OCI-LY1 (cell line): Measurements from ENCODE around the gene WDR82.

Source experiments
- H2AFZ ChIP-seq: fragments of 200-600 bp; sonication (generic), shearing (Covaris generic); 2 replicates; pipeline ENCODE4 v1.6.0; 2014; ENCODE audit warnings: antibody characterized with exemption, mild to moderate bottlenecking, low read length
- H3F3A ChIP-seq: fragments of 200-600 bp; sonication (generic), shearing (Covaris generic); 2 replicates; pipeline ENCODE4 v1.6.0; 2014; ENCODE audit warnings: mild to moderate bottlenecking, antibody characterized with exemption, low read length, moderate library complexity; ENCODE audit not compliant: insufficient read depth
- H3K27ac ChIP-seq: fragments of 200-600 bp; sonication (generic); 2 replicates; pipeline ENCODE4 v1.5.1; 2014; ENCODE audit warnings: low read length, mixed run types, mild to moderate bottlenecking, low read depth; ENCODE audit not compliant: poor library complexity, severe bottlenecking
- H3K27me3 ChIP-seq: fragments of 200-600 bp; sonication (generic); 2 replicates; pipeline ENCODE4 v1.6.0; 2014; ENCODE audit warnings: antibody characterized with exemption, mild to moderate bottlenecking, low read length, moderate library complexity; ENCODE audit not compliant: insufficient read depth
- H3K36me3 ChIP-seq: fragments of 200-600 bp; sonication (generic); 2 replicates; pipeline ENCODE4 v1.6.1; 2014; ENCODE audit warnings: mild to moderate bottlenecking, antibody characterized with exemption, low read length, moderate library complexity, mixed read lengths; ENCODE audit not compliant: insufficient read depth
- H3K4me1 ChIP-seq: fragments of 200-600 bp; sonication (generic); 2 replicates; pipeline ENCODE4 v1.5.1; 2014; ENCODE audit warnings: mild to moderate bottlenecking, low read length, moderate library complexity; ENCODE audit not compliant: insufficient read depth, severe bottlenecking
- H3K4me2 ChIP-seq: fragments of 200-600 bp; sonication (generic), shearing (Covaris generic); 2 replicates; pipeline ENCODE4 v1.6.1; 2014; ENCODE audit warnings: low read length
- H3K4me3 ChIP-seq: fragments of 200-600 bp; sonication (generic); 2 replicates; pipeline ENCODE4 v1.5.1; 2014; ENCODE audit warnings: low read length, low read depth, mild to moderate bottlenecking, mixed read lengths; ENCODE audit not compliant: poor library complexity, severe bottlenecking
- H3K79me2 ChIP-seq: fragments of 200-600 bp; shearing (Covaris generic); 2 replicates; pipeline ENCODE4 v1.6.1; 2016; ENCODE audit warnings: mixed run types, low read length, mixed read lengths; ENCODE audit not compliant: insufficient read depth
- H3K9ac ChIP-seq: fragments of 200-600 bp; sonication (generic), shearing (Covaris generic); 2 replicates; pipeline ENCODE4 v1.6.1; 2014; ENCODE audit warnings: mild to moderate bottlenecking, low read length, mixed read lengths
- H3K9me2 ChIP-seq: fragments of 200-600 bp; sonication (generic), shearing (Covaris generic); 2 replicates; pipeline ENCODE4 v1.6.1; 2014; ENCODE audit warnings: low read depth, mild to moderate bottlenecking, low read length, mixed read lengths
- H3K9me3 ChIP-seq: fragments of 200-600 bp; shearing (Covaris generic); 2 replicates; pipeline ENCODE4 v1.6.1; 2014; ENCODE audit warnings: low read length, mixed read lengths
- H4K20me1 ChIP-seq: fragments of 200-600 bp; sonication (generic), shearing (Covaris generic); 2 replicates; pipeline ENCODE4 v1.6.0; 2016; ENCODE audit warnings: mild to moderate bottlenecking, low read length; ENCODE audit not compliant: insufficient read depth
- EZH2 ChIP-seq: fragments of 200-600 bp; sonication (generic), shearing (Covaris generic); IDR thresholded peaks from 2 replicates; pipeline ENCODE4 v1.8.0; 2017; ENCODE audit warnings: borderline replicate concordance, mixed run types, mild to moderate bottlenecking, antibody characterized with exemption, low read length, moderate library complexity, mixed read lengths
- TF ChIP-seq, protein P1 (sequence below): fragments of 200-600 bp; sonication (generic), shearing (Covaris generic); IDR thresholded peaks from 2 replicates; pipeline ENCODE4 v1.5.1; 2017; ENCODE audit warnings: mild to moderate bottlenecking, antibody characterized with exemption, low read length, moderate library complexity, mixed read lengths

WDR82 gene

DNA sequence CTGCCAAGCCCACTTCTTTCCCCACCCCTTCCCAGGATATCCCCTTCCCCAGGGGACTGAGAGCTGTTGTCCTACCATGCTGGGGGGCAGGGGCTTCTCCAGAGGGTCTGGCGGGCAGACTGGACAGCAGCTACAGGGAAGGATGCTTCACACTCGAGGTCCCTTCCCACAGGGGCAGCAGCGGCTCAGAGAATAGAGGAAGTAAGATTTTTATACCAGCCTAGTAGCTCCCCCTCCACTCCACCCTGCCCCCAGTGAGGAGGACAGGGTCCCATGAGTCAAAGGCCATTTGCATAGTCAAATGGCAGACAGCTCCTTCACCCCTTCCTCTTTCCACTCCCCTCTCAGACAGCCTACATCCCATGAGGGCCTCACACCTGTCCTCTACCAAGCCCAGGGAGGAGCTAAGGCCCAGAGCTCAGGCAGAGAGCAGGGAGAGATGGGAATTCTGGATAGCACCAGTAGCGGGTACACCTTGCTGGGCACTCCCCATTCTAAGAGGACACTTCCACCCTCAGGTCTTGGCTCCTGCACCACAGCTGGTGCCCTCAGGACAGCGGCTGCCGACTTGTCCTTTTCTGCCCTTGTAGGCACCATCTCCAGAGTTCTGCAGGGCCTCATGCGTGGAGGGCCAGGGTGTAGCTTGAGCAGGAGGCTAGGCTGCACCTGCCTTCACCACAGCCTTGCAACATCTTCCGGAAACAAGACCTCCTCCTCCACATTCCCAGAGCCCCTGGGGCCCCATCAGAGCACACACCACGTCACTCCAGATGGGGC lies 52.8 kb downstream of the WDR82 start, which contains the start of gene TLR9:
TLR9 (minus strand) TSS at position 194 of the 777 bp plus-strand sequence; CDS start at position 78, 116 bp downstream.
- Histone ChIP-seq H3K4me3 (peak within 1 kb of the TSS; percentile 64), H3K27ac (peak within 1 kb of the TSS; percentile 92), H3K27me3 (no peaks in the 10 kb centered on the region), H4K20me1 (no peaks in the 10 kb centered on the region), H3K9me3 (no peaks in the 10 kb centered on the region), H3K79me2 (peaks cover 6% of the 10 kb centered on the region; the same call in 1 of the 2 replicates), H3F3A (no peaks in the 10 kb centered on the region), H3K9me2 (no peaks in the 10 kb centered on the region), H2AFZ (no peak within 1 kb of the TSS), H3K9ac (peak within 1 kb of the TSS; percentile 68), H3K4me2 (peak within 1 kb of the TSS; percentile 71), H3K4me1 (peaks cover 43% of the 10 kb centered on the region), H3K36me3 (peaks cover 50% of the 10 kb centered on the region; the same call in 1 of the 2 replicates)
- TF ChIP-seq, protein P1, sequence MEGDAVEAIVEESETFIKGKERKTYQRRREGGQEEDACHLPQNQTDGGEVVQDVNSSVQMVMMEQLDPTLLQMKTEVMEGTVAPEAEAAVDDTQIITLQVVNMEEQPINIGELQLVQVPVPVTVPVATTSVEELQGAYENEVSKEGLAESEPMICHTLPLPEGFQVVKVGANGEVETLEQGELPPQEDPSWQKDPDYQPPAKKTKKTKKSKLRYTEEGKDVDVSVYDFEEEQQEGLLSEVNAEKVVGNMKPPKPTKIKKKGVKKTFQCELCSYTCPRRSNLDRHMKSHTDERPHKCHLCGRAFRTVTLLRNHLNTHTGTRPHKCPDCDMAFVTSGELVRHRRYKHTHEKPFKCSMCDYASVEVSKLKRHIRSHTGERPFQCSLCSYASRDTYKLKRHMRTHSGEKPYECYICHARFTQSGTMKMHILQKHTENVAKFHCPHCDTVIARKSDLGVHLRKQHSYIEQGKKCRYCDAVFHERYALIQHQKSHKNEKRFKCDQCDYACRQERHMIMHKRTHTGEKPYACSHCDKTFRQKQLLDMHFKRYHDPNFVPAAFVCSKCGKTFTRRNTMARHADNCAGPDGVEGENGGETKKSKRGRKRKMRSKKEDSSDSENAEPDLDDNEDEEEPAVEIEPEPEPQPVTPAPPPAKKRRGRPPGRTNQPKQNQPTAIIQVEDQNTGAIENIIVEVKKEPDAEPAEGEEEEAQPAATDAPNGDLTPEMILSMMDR, result no peak
- TF ChIP-seq EZH2, result no peak

DNA sequence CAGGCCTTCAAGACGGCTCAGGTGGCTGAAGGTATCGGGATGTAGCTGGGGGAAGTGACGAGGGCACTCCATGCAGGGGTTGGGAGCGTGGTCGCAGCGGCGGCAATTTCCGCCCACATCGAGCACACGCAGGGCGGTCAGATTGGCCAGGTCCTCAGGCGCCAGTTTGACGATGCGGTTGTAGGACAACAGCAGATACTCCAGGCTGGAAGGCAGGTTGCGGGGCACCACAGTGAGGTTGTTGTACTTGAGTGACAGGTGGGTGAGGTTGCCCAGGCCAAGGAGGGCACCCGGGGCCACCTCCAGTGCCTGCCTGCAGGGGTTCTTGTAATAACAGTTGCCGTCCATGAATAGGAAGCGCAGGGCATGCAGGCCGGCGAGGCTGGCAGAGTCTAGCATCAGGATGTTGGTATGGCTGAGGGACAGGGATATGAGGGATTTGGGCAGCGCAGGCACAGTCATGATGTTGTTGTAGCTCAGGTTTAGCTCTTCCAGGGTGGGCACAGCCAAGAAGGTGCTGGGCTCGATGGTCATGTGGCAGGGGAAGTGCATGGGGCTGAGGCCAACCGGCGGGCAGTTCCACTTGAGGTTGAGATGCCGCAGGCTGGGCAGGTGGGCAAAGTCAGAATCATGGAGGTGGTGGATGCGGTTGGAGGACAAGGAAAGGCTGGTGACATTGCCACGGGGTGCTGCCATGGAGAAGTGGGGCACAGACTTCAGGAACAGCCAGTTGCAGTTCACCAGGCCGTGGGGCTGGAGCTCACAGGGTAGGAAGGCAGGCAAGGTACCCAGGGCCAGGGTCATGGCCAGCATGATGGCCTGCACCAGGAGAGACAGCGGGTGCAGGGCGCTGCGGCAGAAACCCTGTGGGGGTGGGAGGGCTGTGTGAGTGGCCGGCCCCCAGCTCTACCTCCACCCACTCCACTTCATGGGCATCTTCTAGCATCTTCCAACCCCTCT lies 54.7 kb downstream of the WDR82 start:
- peak overlapping the region; percentile 68; the same call in 1 of the 2 replicates for H3K9ac ChIP-seq
- TF ChIP-seq EZH2, result no peak
- TF ChIP-seq, protein P1, result no peak
- H3K27ac ChIP-seq, result no peak overlapping the region
- H3K4me2 ChIP-seq, result peak overlapping the region; percentile 71
- H3K79me2 ChIP-seq, result peaks cover 6% of the 10 kb centered on the region; the same call in 1 of the 2 replicates
- peaks cover 41% of the 10 kb centered on the region; the same call in 1 of the 2 replicates for H3K36me3 ChIP-seq
- no peaks in the 10 kb centered on the region for H3K9me2 ChIP-seq
- peak overlapping the region; percentile 64 for H3K4me3 ChIP-seq
- peaks cover 48% of the 10 kb centered on the region for H3K4me1 ChIP-seq
- no peaks in the 10 kb centered on the region for H3K9me3 ChIP-seq
- no peaks in the 10 kb centered on the region for H3K27me3 ChIP-seq
- H4K20me1 ChIP-seq, result no peaks in the 10 kb centered on the region
- H3F3A ChIP-seq, result no peaks in the 10 kb centered on the region
- no peak overlapping the region for H2AFZ ChIP-seq
